HG03457 (cell line): Measurements from ENCODE around the gene CEACAM8.
"Not testable (repeated sequence)": the region's sequence is repeated elsewhere in the genome, so short reads cannot be mapped to it uniquely, and the experiment has no call there.

Experiments used
- ATAC-seq: cut with Tn5 transposase; IDR thresholded peaks from one replicate; pipeline ENCODE4 v1.9.1; 2021; ENCODE audit warnings: moderate number of reproducible peaks; ENCODE audit not compliant: unreplicated experiment

The CEACAM8 gene

DNA sequence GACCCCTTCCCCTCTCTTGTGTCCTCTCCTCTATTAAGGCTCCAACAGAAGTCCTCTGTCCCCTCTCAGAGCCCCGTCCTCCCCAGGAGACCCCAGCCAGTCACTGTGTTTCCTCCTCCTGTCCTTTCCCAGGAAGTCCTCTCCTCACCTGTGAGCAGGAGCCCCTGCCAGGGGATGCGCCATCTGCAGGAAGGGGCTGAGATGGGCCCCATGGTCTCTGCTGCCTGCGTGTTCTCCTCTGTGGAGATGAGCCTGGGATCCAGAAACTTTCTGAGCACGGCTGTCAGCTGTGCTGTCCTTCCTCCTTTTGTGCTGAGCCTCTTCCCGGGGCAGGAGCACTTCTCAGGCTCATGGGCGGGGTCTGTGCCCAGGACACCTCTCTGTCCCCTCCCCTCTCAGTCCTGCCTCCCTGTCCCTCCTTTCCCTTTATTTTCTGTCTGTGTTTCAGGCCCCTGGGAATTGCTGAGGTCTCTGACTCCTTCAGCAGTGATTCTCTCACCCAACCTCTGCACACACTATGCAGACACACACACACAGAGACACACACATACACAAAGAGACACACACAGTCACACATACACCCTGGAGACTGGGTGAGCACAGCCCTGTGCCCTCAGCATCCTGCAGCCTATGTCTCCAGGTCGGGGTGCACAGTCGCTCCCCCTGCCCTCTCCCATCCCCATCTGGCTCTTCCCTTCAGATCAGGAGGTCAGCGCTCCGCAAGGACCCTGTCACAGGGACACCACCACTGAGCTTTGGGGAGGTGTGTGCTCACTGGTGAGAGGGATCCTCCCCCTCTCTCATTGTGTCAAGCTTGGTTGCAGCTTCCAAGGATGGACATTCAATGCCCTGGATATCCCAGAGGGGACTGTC, at the start of gene CEACAM8:
Gene CEACAM8, minus strand, starts transcription at position 308 of the 873 bp plus-strand sequence. Its CDS starts 96 bp downstream, at position 212.
- ATAC-seq = no peak

DNA sequence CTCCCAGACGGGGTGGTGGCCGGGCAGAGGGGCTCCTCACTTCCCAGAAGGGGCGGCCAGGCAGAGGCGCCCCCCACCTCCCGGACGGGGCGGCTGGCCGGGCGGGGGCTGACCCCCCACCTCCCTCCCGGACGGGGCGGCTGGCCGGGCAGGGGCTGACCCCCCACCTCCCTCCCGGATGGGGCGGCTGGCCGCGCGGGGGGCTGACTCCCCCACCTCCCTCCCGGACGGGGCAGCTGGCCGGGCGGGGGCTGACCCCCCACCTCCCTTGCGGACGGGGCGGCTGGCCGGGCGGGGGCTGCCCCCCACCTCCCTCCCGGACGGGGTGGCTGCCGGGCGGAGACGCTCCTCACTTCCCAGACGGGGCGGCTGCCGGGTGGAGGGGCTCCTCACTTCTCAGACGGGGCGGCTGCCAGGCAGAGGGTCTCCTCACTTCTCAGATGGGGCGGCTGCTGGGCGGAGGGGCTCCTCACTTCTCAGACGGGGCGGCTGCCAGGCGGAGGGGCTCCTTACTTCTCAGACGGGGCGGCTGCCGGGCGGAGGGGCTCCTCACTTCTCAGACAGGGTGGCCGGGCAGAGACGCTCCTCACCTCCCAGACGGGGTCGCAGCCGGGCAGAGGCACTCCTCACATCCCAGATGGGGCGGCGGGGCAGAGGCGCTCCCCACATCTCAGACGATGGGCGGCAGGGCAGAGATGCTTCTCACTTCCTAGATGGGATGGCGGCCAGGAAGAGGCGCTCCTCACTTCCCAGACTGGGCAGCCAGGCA, 44.8 kb upstream of the CEACAM8 start:
- ATAC-seq = not testable (repeated sequence)

DNA sequence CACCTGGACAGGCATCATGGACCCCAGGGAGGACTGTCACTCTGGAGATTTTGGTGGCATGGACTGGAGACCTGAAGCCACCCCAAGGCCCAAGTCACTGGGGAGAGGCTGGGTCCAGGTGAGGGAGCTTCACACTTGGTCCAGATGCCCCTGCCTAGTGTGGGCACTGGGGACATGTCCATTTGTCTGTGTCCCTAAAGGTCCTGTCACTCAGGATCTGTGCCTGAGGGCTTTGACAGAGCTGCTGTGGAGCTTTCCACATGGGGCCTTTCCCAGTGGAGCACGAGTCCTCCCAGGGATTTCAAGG, 40.5 kb upstream of the CEACAM8 start:
- no peak for ATAC-seq

DNA sequence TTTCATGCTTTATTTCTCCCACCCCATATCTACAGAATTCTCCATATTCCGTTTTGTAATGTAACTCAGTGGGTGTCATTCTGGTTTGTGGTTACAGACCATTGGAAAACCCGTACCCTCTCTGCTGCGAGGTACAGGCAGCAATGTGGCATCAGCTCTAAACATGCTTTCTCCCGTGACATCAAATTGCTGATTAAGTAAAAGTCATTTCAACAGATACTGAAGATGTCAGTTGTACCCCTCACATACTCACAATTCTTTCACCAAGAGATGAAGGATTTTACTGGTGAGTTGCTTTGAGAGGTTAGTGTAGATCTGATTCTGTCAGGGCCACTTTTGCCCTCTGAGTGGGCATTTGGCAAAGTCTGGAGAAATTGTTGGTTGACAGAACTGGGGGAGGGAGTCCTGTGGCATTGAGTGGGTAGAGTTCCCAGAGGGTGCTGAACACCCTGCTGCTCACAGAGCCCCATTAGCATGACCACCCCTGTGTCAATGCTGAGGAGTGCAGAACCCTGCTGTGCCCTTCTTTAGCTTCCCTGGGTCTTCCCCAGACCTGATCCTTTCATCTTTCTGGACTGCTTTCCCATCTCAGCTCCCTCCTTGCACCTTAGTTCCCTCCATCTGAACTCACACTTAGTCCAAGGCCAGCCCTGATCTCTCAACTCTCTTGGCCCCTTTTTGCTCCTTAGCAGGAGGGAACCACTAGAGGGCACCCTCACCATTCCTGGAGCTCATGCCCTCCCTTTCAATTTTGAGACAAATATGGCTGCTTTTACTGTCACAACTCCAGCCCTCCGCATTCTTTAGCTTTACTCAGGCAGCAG, 39.9 kb upstream of the CEACAM8 start:
- ATAC-seq = no peak

DNA sequence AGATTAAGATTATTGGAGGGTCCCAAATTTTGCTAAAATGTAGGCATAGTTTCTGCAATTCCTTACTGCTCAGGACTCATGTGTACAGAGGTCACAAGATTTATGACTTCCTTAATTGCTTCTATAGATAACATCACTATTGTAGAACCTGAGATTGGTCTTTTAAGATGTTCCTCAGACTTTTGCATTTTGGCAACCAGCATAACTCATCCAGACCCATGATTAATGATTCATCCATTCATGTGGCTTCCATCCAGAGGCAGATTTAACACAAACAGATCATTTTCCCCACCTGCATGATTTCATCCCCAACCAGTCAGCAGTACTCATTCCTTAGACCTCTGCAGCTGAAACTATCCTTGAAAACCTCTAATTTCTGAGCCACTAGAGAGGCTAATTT, 34.5 kb upstream of the CEACAM8 start:
- ATAC-seq = no peak

DNA sequence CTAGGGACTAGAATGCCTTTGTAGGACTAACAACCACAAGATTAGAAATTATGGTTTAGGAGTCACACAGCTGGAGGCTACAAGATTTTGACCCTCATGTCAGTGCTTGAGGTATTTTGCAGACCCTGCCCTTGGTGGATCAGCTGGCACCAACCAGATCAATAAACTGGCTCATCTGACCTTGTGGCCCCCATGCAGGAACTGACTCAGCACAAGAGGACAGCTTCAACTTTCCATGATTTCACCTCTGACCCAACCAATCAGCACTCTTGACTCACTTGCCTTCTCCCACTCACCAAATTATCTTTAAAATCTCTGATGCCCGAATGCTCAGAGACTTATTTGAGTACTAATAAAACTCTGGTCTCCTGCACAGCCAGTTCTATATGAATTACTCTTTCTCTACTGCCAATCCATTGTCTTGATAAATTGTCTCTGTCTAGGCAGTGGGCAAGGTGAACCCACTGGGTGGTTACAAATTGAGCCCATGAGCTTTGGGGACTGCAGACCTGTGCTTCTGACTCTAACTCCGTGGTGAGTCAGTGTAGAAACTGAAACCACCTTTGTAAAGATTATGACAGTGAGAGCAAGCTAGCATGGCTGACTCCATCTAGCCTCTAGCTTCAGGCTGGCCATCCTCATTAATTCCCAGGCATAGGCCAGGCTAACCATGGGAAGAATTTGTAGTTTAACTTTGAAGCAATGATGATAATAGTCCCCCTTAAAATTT, 33.9 kb upstream of the CEACAM8 start:
- ATAC-seq = no peak

DNA sequence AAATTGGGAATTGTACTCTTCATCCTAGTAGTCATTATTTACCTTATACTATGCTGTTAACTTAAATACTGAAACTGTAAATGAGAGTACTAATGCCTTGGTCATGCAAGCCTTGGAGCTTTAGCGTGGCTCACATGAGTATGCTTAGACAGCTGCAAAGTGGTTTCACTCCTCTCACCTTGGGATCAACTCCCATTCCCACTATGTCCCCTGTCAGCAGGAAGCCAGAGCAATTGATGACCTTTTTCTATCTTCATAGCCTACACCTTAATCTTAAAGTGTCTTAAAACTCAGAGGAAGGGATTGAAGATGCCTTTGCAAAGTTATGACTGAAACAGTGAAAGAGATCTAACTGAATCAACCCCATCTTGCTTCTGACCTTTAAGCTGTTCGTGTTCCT, 33.2 kb upstream of the CEACAM8 start:
- no peak for ATAC-seq

DNA sequence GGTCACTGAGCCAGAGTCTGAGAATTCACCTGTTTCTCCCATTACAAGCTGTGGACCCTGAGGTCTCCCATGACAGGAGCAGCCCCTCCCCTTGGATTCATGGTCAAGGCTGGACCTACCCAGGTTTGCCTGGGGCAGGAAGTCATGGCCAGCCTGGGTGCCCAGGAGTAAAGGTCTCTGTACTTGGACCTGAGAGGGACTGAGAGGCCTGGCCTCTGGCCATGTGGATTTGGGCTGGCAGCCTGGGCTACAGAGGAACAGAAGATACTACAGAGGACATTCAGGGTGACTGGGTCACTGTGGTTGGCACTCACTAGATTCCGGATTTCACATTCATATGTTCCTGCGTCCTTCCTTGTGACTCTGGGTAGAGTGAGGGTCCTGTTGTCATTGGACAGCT, 31.5 kb upstream of the CEACAM8 start:
- no peak for ATAC-seq

DNA sequence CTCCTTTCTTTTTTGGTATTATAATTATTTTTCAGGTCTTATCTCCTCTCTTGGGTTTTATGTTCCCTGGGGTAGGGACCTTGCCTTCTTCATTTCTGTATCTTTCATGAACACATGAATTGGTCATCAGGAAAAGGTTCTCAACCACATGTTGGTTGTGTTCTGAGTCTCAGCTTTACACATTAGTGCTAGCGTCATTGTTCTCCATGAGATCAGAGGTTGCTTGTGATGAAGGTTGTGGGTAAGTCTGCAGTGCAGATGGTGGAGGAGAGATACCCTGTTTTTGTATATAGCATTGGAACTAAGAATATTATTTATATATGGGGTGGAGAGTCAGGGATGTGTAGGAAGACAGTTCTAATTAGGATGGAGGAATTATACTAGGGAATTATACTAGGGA, 24.5 kb upstream of the CEACAM8 start:
- ATAC-seq = no peak

DNA sequence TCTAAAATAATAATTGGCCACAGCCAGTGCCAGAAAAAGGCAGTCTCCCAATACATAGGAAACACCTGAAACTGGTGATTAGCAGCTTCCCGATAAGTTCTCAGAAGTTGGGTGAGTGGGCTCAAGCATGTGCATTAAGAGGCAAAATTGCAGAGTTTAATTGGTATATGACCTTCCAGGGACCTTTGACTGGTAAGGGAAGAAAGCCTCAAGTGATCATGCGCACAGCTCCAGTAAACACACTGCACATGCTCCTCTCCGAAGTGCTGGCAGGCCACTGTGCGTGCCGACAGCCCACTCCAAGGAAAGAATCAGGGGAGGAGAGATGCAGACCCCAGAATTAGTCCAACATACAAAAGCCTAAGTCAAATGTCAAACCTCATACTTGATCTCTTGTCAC, 18.9 kb upstream of the CEACAM8 start:
- ATAC-seq = no peak

DNA sequence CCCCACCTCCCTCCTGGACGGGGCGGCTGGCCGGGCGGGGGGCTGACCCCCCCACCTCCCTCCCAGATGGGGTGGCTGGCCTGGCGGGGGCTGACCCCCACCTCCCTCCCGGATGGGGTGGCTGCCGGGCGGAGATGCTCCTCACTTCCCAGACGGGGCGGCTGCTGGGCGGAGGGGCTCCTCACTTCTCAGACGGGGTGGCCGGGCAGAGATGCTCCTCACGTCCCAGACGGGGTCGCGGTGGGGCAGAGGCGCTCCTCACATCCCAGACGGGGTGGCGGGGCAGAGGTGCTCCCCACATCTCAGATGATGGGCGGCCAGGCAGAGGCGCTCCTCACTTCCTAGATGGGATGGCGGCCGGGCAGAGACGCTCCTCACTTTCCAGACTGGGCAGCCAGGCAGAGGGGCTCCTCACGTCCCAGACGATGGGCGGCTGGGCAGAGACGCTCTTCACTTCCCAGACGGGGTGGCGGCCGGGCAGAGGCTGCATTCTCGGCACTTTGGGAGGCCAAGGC, 15.7 kb upstream of the CEACAM8 start:
- not testable (repeated sequence) for ATAC-seq

DNA sequence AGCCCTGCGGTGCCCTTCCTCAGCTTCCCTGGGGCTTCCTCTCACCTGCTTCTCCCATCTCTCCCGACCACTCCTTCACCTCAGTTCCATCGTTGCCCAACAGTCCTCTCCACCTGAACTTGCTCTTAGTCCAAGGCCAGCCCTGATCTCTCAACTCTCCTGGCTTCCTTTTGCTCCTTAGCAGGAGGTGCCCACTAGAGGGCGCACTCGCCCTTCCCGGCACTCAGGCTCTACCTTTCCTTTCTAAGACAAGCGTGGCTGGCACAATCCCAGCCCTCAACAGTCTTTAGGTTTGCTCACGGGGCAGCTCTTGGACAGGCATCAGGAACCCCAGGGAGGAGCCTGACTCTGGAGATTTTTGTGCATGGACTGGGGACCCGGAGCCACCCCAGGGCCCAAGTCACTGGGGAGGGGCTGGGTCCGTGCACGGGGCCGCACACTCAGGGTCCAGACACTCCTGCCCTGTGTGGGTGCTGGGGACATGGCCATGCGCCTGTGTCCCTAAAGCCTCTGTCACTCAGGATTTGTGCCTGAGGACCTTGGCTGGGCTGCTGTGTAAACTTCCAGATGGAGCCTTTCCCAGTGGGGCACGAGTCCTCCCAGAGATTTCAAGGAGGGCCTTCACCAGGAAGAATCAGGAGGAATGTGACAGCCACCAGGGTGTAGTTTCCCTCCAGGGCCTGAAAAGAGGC, 12.1 kb upstream of the CEACAM8 start:
- no peak for ATAC-seq

DNA sequence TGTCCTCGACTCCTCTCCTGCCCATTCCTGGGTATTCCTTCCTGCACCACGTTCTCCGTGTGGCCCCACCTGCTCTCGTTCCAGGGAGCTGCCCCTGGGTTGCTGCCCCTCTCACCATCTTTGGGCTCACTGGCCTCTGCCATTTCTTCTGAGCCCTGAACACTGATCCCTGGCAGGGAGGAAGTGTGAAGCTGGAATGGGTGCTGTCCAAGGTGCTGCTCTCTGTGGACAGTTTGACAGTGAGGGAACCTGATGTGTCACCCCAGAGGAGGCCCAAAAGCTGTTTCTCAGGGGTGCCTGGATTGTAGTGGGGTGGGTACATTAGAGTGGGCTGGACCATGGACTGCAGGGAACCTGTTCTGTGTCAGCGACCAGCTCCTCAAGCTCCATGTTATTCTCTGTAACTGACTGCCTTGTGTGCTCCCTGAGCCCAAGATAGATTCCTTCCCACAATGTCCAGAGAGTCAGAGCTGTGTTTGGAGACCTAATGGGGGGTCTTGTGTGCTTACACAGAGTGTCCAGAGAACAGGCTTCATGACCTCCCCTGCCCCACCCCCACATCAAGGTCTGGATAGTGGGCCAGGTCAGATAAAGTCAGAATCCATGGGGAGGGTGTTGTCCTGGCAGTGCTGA, 7.2 kb upstream of the CEACAM8 start:
- no peak for ATAC-seq

DNA sequence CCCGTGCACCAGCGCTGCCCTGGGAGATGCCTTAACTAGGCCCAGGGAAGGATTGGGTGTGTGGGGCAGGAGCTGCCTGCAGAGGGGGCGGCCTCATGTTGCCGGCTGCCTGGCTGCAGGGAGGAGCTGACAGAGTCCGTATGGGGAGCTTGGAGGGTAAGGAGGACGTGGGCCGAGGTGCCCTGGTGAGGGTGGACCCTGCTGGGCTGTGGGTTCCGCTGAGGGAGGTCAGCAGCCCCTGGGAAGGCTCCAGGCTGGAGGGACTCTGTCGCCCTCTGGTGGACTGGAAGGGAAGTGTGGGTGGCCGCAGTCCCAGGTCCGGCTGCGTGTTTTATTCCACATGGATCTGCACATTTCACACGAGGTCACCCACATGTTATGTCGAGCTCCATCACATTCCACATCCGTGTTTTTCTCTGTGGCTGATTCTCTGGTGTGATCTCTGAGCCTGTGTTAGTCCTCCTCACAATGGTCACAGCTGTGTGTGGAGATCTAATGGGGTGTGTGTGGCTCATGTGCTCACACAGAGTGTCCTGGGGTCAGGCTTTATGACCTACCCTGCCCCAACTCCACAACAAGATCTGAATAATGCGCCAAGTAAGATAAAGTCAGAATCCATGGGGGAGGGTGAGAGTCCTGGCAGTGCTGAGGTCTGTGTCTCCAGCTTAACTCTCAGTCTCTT, 1.8 kb upstream of the CEACAM8 start:
- no peak for ATAC-seq

DNA sequence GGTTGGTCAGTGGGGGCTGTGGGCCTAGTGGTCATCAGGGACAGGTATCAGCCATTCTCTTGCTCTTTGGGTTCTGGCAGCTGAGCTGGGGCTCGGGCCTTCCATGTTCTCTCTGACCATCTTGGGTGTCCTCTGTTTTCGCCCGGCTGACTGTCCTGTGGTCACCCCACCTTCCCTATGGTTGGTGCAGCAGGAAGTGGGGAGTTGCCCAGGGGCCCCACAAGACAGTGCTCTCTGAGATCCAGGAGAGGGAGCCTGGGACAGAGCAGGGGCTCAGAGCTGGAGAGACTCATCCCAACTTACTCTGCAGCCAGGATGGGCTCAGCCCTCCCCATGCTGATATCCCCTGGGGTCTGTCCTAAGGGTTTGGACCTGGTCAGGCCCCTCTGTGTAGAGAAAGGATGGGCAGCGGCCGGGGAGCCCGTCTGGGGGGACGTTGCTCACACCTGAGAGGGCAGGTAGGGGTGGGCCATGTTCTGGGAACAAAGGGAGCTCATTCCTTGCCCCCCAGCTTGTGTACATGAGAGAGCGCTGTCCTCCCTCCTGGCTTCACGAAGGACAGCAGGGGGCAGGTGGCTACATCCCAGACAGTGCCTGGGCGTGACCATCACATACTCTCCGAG, 937 bp upstream of the CEACAM8 start:
- ATAC-seq = no peak

DNA sequence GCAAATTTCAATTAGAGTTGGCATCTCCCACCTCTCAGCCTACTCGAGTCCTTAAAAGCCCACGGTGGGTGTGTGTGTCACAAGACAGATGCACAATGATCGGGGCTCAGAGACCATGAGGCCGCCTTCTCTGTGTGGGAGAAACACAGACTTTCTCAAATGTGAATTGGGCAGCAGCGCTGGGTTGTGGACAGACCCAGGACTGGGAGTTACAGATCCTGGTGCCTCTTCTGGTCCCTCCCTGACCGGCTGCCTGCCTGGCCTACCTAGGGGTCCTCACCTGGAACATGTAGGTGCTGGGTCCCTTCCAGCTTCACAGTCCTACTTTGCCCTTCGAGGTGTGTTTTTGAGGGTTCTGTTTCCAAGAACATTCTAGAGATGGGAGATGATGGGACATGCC, 4.9 kb downstream of the CEACAM8 start:
- no peak for ATAC-seq

DNA sequence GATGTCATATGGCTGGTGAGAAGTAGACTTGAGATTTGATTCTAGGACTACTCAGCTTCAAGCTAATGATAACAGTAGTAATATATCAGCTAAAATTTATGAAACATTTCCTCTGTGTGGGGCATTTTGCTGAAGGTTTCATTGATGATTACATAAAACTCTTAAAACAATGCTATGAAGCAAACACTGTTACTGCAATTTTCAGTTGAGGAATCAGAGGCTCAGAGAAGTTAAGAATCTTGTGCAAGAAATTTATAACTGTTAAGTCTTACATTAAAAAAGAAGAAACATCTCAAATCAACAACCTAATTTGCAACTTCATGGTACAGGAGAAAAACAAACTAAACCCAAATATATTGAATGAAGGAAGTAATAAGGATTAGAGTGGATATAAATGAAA, 10.3 kb downstream of the CEACAM8 start:
- no peak for ATAC-seq

DNA sequence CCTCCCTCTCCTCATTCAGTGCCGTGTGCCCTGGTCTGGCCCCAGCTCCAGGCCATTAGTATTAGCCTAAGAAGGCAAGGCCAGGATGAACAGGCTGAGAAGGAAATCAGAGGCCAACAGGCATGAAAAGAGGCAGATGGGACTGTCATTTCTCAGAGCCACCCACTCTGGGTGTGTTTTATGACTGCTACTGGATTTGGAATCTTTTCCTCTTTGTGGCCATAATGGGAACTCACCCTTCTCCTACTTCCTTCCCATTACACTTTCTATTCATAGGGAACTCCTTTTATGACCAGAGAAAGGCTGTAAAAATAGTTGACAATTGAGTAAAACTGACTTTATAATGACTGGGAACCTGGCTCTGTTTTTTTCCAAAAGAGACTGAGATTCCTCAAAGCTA, 17.7 kb downstream of the CEACAM8 start:
- no peak for ATAC-seq

DNA sequence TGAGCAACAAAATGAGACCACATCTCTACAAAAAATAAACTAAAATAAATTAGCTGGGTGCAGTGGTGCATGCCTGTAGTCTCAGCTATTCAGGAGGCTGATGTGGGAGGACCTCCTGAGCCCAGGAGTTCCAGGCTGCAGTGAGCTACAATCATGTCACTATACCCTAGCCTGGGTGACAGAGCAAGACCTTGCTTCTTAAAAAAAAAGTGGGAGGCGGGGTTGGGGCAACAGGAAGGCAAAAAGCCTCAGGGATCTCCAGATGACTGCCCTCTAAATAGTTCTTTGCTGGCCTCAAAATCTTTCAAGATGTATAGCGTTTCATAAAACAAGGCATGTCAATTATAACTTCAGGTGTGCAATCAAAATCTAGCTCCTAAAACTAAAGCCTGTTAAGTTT, 18.5 kb downstream of the CEACAM8 start:
- no peak for ATAC-seq
